GM12873 (cell line): ENCODE results near the gene FGFBP2.

Experiments used
- TF ChIP-seq, protein P1 (sequence below): IDR thresholded peaks from 2 replicates; pipeline ENCODE4 v1.5.1; 2012; ENCODE audit warnings: low read depth, mild to moderate bottlenecking, moderate library complexity, low read length, control low read depth; ENCODE audit not compliant: insufficient read depth; ENCODE audit errors: missing control alignments

FGFBP2 gene

DNA sequence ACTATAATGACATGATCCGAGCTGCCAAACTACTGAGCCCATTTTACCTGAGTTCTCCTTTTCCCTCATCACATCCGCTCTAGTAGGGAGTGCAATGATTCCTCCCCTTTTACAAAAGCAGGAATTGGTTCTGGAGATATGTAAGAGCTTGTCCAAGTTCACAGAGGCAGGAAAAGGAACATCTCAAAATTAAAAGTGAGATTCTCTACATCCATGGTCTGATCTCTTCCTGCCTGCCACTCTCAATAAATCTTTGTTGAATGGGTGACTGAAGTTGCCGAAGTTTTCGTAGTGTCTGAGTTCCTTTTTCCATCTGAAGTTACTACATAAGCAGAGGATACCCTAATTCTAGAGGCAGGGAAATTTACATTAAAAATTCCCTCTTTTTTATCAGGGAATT is 24.3 kb downstream of the FGFBP2 start, which contains the start of gene FGFBP1:
FGFBP1 (minus strand) TSS at position 101 of the 400 bp plus-strand sequence. CDS start 2,108 bp downstream, outside the sequence.
- TF ChIP-seq, protein P1, sequence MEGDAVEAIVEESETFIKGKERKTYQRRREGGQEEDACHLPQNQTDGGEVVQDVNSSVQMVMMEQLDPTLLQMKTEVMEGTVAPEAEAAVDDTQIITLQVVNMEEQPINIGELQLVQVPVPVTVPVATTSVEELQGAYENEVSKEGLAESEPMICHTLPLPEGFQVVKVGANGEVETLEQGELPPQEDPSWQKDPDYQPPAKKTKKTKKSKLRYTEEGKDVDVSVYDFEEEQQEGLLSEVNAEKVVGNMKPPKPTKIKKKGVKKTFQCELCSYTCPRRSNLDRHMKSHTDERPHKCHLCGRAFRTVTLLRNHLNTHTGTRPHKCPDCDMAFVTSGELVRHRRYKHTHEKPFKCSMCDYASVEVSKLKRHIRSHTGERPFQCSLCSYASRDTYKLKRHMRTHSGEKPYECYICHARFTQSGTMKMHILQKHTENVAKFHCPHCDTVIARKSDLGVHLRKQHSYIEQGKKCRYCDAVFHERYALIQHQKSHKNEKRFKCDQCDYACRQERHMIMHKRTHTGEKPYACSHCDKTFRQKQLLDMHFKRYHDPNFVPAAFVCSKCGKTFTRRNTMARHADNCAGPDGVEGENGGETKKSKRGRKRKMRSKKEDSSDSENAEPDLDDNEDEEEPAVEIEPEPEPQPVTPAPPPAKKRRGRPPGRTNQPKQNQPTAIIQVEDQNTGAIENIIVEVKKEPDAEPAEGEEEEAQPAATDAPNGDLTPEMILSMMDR, result no peak

DNA sequence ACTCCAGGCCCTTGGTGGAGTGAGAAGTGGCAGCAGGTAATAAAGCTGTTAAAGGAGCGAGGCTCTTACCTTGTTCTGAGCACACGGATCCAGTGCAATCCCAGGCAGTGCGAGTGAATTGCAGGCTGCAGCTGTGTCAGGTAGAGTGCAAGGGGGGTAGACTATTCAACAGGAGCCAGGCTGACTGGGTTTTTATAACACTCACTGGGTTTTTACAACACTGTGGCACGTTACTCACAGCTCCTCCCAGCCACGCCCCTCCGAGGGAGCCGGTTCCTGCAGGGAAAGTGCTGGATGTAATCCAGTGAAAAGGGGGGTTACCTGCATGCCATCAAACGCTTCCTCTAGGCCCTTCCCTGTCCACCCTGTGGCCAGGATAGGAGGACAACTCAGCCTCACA is 24.8 kb downstream of the FGFBP2 start:
- TF ChIP-seq, protein P1, result no peak

DNA sequence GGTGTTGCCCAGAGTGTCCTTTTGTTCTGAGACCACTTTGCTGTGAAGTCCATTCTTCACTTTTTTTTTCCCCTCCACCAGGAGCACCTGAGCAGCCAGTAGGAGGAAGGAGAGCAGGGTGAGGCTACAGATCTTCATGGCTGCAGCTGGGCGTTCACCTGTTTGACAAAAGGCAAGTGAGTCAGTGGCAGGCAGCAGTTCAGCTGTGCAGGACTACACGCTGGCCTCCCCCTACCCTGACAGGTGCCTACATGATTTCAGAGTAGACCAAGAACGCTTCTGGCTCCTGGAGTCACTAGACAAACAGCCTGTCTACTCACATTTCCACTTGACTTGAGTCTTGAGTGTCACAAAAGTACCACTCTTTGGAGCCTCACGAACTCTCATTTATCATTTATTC is 26.5 kb downstream of the FGFBP2 start:
- TF ChIP-seq, protein P1, result no peak

DNA sequence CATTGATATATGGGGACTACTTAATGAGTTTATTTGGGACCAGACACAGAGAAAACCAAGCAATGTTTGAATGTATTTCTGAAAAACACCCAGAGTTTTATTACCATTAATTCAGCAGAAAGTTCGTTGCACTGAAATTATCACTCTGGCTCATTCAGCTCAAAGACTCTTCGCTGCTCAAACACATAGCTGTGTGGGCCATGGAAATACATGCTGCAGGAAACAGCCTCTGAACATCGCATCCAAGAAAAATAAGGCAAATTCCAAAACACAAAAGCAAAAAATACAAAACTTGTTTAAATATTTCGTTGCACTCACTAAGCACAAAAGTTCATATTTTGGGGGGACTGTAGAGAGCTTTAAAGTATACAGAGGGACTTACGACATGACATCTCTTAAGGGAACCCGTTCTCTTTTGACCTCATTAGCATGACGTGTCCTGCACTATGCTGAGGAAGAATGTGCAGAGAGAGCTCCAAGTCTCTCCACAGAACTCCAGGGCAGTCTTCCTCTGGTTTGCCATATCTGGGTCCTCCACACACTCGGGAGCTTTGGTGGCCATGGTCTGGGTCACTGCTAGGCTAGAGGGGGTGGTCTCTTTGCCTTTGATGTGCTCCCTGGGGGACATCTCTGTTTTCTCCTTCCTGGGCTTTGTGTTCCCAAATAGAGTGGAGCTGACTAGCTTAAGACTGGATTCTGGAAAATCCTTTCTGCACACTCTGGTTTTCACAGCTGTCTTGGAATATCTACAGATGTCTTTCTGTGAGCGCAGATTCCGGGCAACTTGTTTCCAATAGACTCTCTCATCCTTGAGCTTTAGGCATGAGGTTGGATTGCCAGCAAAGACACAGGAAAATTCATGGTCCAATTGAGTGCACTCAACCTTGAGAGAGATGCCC is 27.2 kb downstream of the FGFBP2 start:
- TF ChIP-seq, protein P1, result no peak

DNA sequence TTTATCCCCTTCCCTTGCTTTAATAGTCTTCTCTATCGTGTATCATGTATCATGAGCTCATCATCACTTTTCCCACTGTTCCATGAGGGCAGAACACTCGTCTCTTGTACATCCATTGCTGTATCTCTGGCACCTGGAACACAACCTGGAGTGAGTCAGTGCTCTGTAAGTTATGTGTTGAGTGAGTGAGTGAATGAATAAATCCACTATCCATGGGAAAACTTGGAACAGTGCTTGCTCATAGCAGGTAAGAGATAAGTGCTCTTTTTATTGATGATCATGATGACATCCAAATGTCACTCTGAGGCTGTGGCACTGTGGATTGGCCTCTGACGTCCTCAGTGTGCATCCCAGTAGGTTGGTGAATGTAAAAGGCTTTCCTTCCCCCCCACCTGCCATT is 28.7 kb downstream of the FGFBP2 start:
- TF ChIP-seq, protein P1, result no peak

DNA sequence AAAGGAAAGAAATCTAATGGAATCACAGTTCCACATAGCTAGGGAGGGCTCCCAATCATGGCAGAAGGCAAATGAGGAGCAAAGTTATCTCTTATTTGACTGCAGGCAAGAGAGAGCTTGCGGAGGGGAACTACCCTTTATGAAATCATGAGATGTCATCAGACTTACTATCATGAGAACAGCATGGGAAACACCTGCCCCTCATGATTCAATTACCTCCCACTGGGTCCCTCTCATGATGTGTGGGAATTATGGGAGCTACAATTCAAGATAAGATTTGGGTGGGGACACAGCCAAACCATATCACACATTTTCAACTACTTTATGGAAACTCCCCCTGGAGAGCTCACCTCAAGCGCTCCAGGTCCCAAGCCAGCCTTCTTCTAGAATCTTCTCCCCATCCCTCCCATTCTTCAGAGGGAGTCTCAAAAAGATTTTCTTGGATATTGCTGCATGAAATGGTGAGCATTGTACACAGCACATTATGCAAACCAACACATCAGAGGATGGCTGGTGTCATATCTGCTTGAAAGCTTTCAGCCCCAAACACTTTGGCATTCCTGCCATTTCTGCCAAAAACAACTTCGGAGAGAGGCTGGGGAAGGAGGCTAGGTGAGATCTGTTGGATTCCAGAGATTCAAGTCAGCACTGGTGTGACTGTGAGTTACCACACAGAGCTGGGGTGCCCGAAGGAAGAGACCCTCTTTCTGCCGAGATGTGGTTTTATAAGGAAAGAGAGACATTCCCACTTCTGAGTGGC is 31.3 kb downstream of the FGFBP2 start:
- TF ChIP-seq, protein P1, result no peak

DNA sequence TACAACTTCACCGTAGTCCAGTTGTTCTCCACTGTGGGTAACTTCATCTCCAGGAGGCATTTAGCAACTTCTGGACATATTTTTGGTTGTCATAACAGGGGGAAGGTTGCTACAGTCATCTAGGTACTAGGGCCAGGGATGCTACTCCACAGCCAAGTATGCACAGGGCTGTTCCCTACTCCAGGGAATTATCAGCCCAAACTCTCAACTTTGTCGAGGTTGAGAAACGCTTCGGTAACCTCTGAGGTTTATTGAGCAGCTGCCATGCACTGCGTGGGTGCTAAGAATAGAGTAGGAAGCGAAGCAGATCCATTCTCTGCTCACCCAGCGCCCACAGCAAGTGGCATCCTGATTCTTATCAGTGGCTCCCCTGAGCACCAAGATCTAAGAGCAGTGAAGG is 32.7 kb downstream of the FGFBP2 start:
- TF ChIP-seq, protein P1, result no peak
